Endothelial cell of umbilical vein (primary cell): ENCODE data around the gene KBTBD3. TPM values are rescaled to one million over a fixed set of nuclear protein-coding genes. Genes with fewer than 3 reads are reported as not detected.

Experiments used
- BruUV-seq: library from RNA; stranded (reverse); fragments of 400-500 nt; replicated peaks from 2 replicates; lab custom pipeline; 2021; lab: Mats Ljungman, UMichigan
- CTCF ChIA-PET: fragments of 300-600, 350-600 bp; sonication (Branson Sonifier 250); formaldehyde crosslinking; loops from one replicate; lab custom pipeline; 2021; ENCODE audit warnings: antibody characterized with exemption, inconsistent platforms; lab: Charles Lee
- POLR2A ChIA-PET: fragments of 300-600, 350-600 bp; sonication (Branson Sonifier 250); formaldehyde crosslinking; loops from one replicate; lab custom pipeline; 2021; ENCODE audit warnings: antibody characterized with exemption, inconsistent platforms; lab: Charles Lee
- DNase-seq: peaks from one replicate; pipeline ENCODE4 v3.0.0-alpha.2; 2011; ENCODE audit warnings: low read depth, low spot score
- FAIRE-seq: peaks from 2 replicates; lab custom pipeline; 2011; peaks lifted over from hg19 to GRCh38; lab: Jason Lieb, UNC
- H2AFZ ChIP-seq: 2 replicates; pipeline ENCODE4 v1.6.0; 2012; ENCODE audit warnings: low read depth, low read length, control low read depth, inconsistent platforms
- H3K27ac ChIP-seq: 2 replicates; pipeline ENCODE4 v1.5.1; 2011; ENCODE audit warnings: low read depth, mild to moderate bottlenecking, control low read depth, low read length, moderate library complexity; ENCODE audit not compliant: insufficient read depth
- H3K27me3 ChIP-seq, 2 experiments: 2 replicates each; pipeline versions ENCODE4 v1.6.0 to v1.6.1; 2011; ENCODE audit warnings: low read length in 2 of 2, mixed read lengths in 1 of 2; ENCODE audit not compliant: control insufficient read depth in 2 of 2, insufficient read depth in 2 of 2
- H3K36me3 ChIP-seq, 2 experiments: 2 replicates in 1 of 2; 3 replicates in 1 of 2; pipeline ENCODE4 v1.5.1; 2011; ENCODE audit warnings: low read length in 2 of 2, mild to moderate bottlenecking in 1 of 2, moderate library complexity in 1 of 2; ENCODE audit not compliant: control insufficient read depth in 2 of 2, insufficient read depth in 2 of 2; ENCODE audit errors: extremely low read depth in 1 of 2
- H3K4me1 ChIP-seq: 3 replicates; pipeline ENCODE4 v1.5.1; 2011; ENCODE audit warnings: mild to moderate bottlenecking, low read length; ENCODE audit not compliant: control insufficient read depth, insufficient read depth; ENCODE audit errors: extremely low read depth
- H3K4me2 ChIP-seq: 2 replicates; pipeline ENCODE4 v1.6.1; 2011; ENCODE audit warnings: low read length, control low read depth, mixed read lengths; ENCODE audit not compliant: insufficient read depth
- H3K4me3 ChIP-seq, 3 experiments: fragments of 200-600 bp in 1 of 3; sonication (generic), shearing (Covaris generic) in 1 of 3; replicated peaks in 1 of 3; 2 replicates each; pipeline ENCODE4 v1.5.1; 2011 to 2016; ENCODE audit warnings: control low read depth in 3 of 3, low read length in 3 of 3, mild to moderate bottlenecking in 2 of 3, inconsistent platforms in 1 of 3, low read depth in 1 of 3, moderate library complexity in 1 of 3; ENCODE audit not compliant: insufficient read depth in 1 of 3
- H3K79me2 ChIP-seq: 2 replicates; pipeline ENCODE4 v1.6.0; 2012; ENCODE audit warnings: low read length, inconsistent platforms; ENCODE audit not compliant: control insufficient read depth, insufficient read depth
- H3K9ac ChIP-seq: replicated peaks from 2 replicates; pipeline ENCODE3; 2011; ENCODE audit warnings: low read length, control low read depth; ENCODE audit not compliant: insufficient read depth; ENCODE audit errors: extremely low read depth
- H3K9me1 ChIP-seq: replicated peaks from 3 replicates; pipeline ENCODE4 v1.6.0; 2011; ENCODE audit warnings: mild to moderate bottlenecking, low read length; ENCODE audit not compliant: control insufficient read depth, insufficient read depth; ENCODE audit errors: extremely low read depth
- H3K9me3 ChIP-seq: replicated peaks from 2 replicates; pipeline ENCODE4 v1.5.1; 2012; ENCODE audit warnings: low read length, inconsistent platforms; ENCODE audit not compliant: control insufficient read depth, insufficient read depth
- H4K20me1 ChIP-seq: replicated peaks from 2 replicates; pipeline ENCODE3; 2011; ENCODE audit warnings: mild to moderate bottlenecking, low read length; ENCODE audit not compliant: control insufficient read depth, insufficient read depth; ENCODE audit errors: extremely low read depth
- EZH2 ChIP-seq: IDR thresholded peaks from 2 replicates; pipeline ENCODE4 v1.6.1; 2012; ENCODE audit warnings: borderline replicate concordance, low read depth, mild to moderate bottlenecking, moderate library complexity, low read length, inconsistent platforms; ENCODE audit not compliant: severe bottlenecking
- FOS ChIP-seq: IDR thresholded peaks from 2 replicates; pipeline ENCODE4 v1.6.1; 2011; ENCODE audit warnings: mild to moderate bottlenecking, low read length, moderate library complexity, borderline replicate concordance; ENCODE audit not compliant: insufficient read depth
- GATA2 ChIP-seq: IDR thresholded peaks from 2 replicates; pipeline ENCODE4 v1.7.0; 2011; ENCODE audit warnings: low read depth, mild to moderate bottlenecking, moderate library complexity, mixed read lengths, low read length; ENCODE audit not compliant: insufficient read length, insufficient read depth
- JUN ChIP-seq: IDR thresholded peaks from 2 replicates; pipeline ENCODE4 v1.6.1; 2011; ENCODE audit warnings: borderline replicate concordance, low read depth; ENCODE audit not compliant: insufficient read length, insufficient read depth
- MAX ChIP-seq: IDR thresholded peaks from 2 replicates; pipeline ENCODE4 v1.6.1; 2011; ENCODE audit not compliant: insufficient read depth, insufficient read length
- MYC ChIP-seq: IDR thresholded peaks from one replicate; pipeline ENCODE4 v1.6.1; 2011; ENCODE audit warnings: mild to moderate bottlenecking, low read depth, low read length
- POLR2A ChIP-seq: IDR thresholded peaks from 2 replicates; pipeline ENCODE4 v1.6.1; 2012; ENCODE audit warnings: low read depth, mild to moderate bottlenecking, control low read depth, low read length
- POLR2AphosphoS5 ChIP-seq: IDR thresholded peaks from 2 replicates; pipeline ENCODE4 v1.6.1; 2012; ENCODE audit warnings: low read depth, mild to moderate bottlenecking, control low read depth, low read length, moderate library complexity; ENCODE audit not compliant: insufficient read depth
- dilution Hi-C: fragments of 300-500 bp; cut with MboI; formaldehyde crosslinking; loops from one replicate; pipeline ENCODE4 v1.15.0; 2019; ENCODE audit warnings: low sequenced_read_pairs; ENCODE audit not compliant: extremely low pct_ligation_motif_present
- intact Hi-C: fragments of 100-400 bp; cut with micrococcal nuclease; formaldehyde crosslinking; loops from one replicate; pipeline ENCODE4 v1.10.0; 2022
- polyA plus RNA-seq, 4 experiments: library from polyadenylated mRNA; depleted of rRNA in 3 of 4; stranded (reverse) in 3 of 4; unstranded in 1 of 4; fragments of >200 nt; gene quantifications; 2 replicates each; pipeline versions ENCODE4 v1.2.1 to v1.2.3, GENCODE V29; 2011 to 2012; ENCODE audit warnings: missing spikeins in 1 of 4
- total RNA-seq: library from RNA; stranded (reverse); gene quantifications from 2 replicates; pipeline ENCODE4 v1.2.3, GENCODE V29; 2021
- TF ChIP-seq, protein P1 (sequence below), 2 donors: IDR thresholded peaks; 1 replicate in 1 of 2; 2 replicates in 1 of 2; pipeline ENCODE4 v1.5.1; 2011; ENCODE audit warnings: low read length in 2 of 2, mild to moderate bottlenecking in 2 of 2, moderate library complexity in 2 of 2, control low read depth in 1 of 2, inconsistent platforms in 1 of 2, low read depth in 1 of 2; ENCODE audit not compliant: insufficient read depth in 1 of 2; ENCODE audit errors: extremely low read depth in 1 of 2

Gene KBTBD3
- total and polyA plus RNA-seq, 2 donors (not counting 3 experiments of a cell fraction or from before 2014, with no cell fraction given): 0.76 to 2.4 TPM

- intact Hi-C loops: no loop called here
- no peaks in the 10 kb centered on the region for H3K79me2 ChIP-seq
- H3K4me3 ChIP-seq: no peak overlapping the region
- H3K4me1 ChIP-seq: no peaks in the 10 kb centered on the region
- H3K4me2 ChIP-seq: no peak overlapping the region
- no peak for TF ChIP-seq FOS
- no peak for TF ChIP-seq JUN
- no peak for TF ChIP-seq GATA2
- TF ChIP-seq, protein P1, sequence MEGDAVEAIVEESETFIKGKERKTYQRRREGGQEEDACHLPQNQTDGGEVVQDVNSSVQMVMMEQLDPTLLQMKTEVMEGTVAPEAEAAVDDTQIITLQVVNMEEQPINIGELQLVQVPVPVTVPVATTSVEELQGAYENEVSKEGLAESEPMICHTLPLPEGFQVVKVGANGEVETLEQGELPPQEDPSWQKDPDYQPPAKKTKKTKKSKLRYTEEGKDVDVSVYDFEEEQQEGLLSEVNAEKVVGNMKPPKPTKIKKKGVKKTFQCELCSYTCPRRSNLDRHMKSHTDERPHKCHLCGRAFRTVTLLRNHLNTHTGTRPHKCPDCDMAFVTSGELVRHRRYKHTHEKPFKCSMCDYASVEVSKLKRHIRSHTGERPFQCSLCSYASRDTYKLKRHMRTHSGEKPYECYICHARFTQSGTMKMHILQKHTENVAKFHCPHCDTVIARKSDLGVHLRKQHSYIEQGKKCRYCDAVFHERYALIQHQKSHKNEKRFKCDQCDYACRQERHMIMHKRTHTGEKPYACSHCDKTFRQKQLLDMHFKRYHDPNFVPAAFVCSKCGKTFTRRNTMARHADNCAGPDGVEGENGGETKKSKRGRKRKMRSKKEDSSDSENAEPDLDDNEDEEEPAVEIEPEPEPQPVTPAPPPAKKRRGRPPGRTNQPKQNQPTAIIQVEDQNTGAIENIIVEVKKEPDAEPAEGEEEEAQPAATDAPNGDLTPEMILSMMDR (IDR thresholded peaks at IDR 0.05; ENCODE audit: extremely low read depth in 1 of 2, insufficient read depth in 1 of 2, low read depth in 1 of 2, low read length in 2 of 2): no peak
- TF ChIP-seq MAX: no peak
- no peak for TF ChIP-seq POLR2A
- no peak for TF ChIP-seq POLR2AphosphoS5
- TF ChIP-seq MYC: no peak
- no peak for TF ChIP-seq EZH2
- ChIA-PET CTCF (no interaction called here), POLR2A (no interaction called here)
- no peaks in the 10 kb centered on the region for H3K27me3 ChIP-seq
- no peak overlapping the region for H2AFZ ChIP-seq
- H3K9ac ChIP-seq: no peak overlapping the region
- no peaks in the 10 kb centered on the region for H3K9me1 ChIP-seq
- no peaks in the 10 kb centered on the region for H4K20me1 ChIP-seq
- no peaks in the 10 kb centered on the region for H3K9me3 ChIP-seq
- no peak for FAIRE-seq
- no peak for DNase-seq
- dilution Hi-C loops: no loop called here
- no peaks in the 10 kb centered on the region for H3K36me3 ChIP-seq
- no TSS peak for BruUV-seq
- H3K27ac ChIP-seq: no peak overlapping the region
Observed at GRCh38 chr11:106063009-106063408, 14.1 kb downstream of the KBTBD3 start.
